AG09319 (cell line): ENCODE results near the gene ZNF562.

Experiments used
- DNase-seq: peaks from one replicate; pipeline ENCODE4 v3.0.0-alpha.2; 2010; ENCODE audit warnings: low read depth; ENCODE audit errors: extremely low read depth
- CTCF ChIP-seq: IDR thresholded peaks from 2 replicates; pipeline ENCODE4 v1.5.1; 2011; ENCODE audit warnings: low read depth, mild to moderate bottlenecking, inconsistent platforms, low read length, moderate library complexity

The ZNF562 gene

GRCh38 chr19:9608912-9609311 is 66.0 kb downstream of the ZNF562 start:
- DNase-seq: no peak
- no peak for TF ChIP-seq CTCF

- DNase-seq: peak; percentile 32
Observed at GRCh38 chr19:9597027-9597426, 77.9 kb downstream of the ZNF562 start.

More at GRCh38 chr19:9597027-9597426, 77.9 kb downstream of the ZNF562 start:
- no peak for TF ChIP-seq CTCF
